Measurements from ENCODE around the gene EBF3.

EBF3 gene

GRCh38 chr10:129849853-129850252 lies 114.2 kb downstream of the EBF3 start:
- no peak for DNase-seq

DNA sequence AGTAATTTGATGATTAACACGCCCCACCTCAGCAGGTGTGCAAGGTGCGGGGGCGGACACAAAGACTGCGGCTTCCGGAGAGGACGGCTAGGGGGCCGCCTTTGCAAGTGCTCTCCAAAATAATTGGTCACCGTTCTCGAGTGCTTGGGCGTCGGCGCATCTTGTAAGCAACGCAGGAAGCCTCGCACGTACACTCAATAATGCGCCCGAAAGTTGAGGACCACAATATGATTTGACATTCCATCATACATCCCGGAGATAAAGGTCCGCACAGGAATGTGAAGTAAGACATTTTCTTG lies 114.7 kb downstream of the EBF3 start:
- no peak for DNase-seq

- DNase-seq = no peak
Measured at GRCh38 chr10:129848696-129849451, 115.2 kb downstream of the EBF3 start.

DNA sequence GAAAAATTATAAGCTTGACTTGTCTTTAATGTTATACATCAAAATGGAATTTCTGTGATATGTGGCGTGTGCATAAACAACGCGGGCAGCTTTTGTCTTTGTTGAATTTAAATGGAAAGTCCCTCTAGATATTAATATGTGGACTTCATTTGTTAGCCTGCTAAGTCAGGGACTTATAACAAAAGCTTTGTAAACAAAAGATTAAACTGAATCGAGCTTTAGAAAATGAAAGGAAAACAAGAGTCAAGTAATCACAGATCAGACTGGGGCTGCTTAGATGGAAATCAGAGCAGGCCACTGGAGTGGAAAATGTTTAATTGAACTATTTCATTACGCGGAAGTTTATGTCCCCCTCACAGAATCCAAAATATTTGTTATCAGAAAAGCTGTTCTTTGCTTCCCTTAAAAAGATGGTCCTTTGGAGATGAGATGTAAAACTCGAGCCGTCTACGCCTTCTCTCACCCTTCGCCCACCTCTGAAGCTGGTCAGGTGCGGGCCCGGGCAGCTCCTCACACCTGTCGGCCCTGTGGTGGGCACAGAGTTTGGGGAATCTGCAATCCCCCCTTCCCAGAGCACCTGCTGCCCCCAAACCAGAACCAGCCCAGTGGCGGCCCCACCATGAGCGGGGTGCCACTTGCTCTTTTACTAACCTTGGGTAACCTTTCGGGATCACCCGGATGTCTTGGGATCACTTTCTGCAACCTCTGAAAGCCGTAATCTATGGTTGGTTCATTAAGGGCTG lies 116.2 kb downstream of the EBF3 start:
- DNase-seq = no peak

GRCh38 chr10:129846991-129847391 lies 117.1 kb downstream of the EBF3 start:
- DNase-seq = no peak

- DNase-seq = no peak
Measured at GRCh38 chr10:129845111-129845753, 118.8 kb downstream of the EBF3 start.

GRCh38 chr10:129844216-129844766 lies 119.8 kb downstream of the EBF3 start:
- DNase-seq = no peak

DNA sequence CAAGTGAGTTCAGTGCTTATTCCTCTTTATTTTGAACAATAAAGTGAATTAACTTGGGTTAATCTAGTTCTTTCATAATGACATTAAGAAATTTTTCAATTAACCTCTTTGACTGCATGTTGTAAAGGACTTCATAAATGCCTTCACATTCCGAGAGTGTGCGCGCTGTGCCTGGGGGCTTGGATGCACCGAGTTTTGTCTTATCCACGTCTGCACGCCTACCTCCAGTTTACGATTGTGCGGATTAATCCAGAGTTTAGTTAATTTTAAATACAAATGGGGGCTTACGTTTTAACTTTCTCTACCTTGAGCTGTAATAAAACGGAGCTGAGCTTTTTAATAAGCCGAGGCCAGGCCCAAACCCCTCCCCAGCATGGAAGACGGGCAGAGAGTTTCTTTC lies 120.4 kb downstream of the EBF3 start:
- no peak for DNase-seq

DNA sequence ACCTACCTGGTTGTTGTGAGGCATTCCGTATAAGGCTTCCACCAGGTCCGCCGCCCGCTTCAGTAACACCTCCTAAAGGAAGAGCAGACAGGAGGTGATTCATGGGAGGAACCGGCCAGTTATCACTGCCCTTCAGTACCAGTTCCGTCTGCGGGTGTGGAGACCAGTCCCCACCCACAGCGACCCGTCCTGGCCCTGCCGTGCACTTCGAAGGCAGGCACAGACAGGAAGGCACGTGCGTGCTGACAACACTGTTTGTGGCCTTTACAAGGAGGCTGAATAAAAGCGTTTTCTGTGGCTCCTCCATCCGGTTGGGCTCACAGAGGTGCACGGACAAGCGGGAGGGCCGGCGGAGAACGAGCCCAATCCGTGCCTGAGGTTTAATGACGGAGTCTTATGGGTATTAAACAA lies 120.9 kb downstream of the EBF3 start:
- DNase-seq = no peak

DNA sequence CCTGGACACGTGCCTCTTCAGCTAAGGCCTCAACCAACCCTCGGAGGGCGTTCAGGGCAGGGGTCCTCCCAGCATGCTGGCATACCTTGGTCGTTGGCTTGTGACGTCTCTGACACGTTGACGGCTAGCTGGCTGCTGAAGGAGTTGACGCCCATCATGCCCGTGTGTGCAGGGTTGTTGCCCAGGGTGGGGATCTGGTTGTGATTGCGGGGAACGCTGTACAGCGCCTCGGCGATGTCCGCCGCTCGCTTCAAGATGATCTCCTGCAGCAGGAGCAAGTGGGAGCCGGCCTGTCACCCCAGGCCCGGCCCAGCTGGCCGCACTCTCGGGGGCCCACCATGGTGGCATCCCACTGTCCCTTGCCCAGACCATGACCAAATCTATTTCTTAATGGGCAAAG lies 122.0 kb downstream of the EBF3 start:
- DNase-seq = no peak

- DNase-seq = no peak
Measured at GRCh38 chr10:129841590-129841989, 122.5 kb downstream of the EBF3 start.

DNA sequence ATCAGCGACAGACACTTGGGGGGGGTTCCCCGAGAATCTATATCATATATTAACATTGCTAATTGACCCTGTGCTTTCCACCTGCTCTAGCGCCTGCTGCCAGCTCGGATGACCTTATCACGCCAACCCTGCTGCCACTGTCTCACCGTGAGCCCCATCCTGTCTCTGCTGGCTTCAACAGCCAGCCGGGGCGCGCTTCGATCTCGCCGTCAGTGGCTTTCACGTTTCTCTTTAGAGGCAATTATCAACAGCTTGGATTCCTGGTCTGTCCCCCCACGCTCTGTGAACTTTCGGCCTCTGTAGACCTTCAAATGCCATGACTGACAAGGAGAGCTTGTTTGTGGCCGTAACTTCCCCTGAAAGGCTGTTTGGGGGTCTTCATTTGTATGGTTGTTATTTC lies 123.0 kb downstream of the EBF3 start:
- no peak for DNase-seq

GRCh38 chr10:129840196-129840590 lies 123.9 kb downstream of the EBF3 start:
- DNase-seq = no peak

DNA sequence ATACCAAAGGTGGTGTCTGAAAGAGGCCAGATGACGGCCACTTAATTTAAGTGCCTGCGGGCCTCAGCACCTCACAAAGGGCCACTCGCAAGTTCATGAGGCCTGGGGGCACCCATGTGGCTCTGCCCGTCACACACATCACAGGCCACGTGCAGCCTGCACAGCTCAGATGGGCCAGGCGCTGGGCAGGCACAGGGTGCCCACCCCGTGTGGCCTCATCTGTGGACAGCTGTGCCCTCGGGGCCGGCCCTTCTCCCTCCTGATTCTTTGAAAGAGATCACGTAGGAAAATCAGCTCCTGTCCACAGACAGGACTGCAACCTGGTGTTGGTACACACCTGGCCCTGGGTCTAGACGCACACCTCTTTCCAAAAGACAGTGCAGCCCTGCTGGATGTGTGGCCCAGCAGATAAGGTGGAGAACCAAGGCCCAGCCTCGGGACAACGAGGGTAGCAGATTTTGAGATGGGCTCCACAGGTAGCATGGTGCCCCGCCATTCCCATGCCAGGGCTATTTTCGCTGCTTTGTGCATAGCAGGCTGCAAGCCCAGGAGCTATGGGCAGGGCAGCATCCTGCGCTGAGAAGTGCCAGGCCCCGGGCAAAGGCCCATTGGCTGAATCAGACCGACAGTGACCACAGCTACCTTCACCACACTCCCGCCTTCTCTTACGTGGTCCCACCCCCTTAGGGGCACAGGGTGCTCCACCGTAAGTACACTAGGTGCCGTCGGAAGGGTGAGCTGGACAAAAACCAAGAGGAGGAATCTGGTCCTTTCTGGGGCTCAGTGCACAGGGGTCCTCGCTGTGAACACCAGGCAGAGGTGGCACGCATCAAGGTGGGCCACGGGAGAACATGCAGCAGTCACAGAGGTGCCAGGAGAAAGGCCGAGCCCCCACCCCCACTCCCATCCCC lies 124.5 kb downstream of the EBF3 start:
- DNase-seq = no peak

GRCh38 chr10:129838794-129839193 lies 125.3 kb downstream of the EBF3 start:
- no peak for DNase-seq

GRCh38 chr10:129837909-129838582 lies 126.0 kb downstream of the EBF3 start:
- no peak for DNase-seq

DNA sequence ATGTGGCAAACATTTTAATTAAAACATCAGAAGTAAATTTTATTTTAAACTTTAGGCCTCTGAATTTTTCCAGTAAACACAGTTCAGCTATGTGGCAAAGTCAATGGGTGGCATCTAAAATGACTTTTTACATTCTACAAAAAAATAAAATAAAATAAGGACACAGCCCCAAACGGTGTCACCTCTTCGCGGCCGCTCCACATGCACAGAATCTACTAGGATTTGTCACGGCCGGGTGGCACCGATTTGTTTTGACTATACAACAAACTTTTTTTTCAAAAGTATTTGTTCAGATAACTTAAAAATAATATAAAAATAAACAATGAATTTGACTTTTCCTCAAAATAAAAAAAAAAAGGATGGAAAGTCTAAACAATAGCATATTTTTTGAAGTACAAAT lies 127.8 kb downstream of the EBF3 start:
- no peak for DNase-seq

DNA sequence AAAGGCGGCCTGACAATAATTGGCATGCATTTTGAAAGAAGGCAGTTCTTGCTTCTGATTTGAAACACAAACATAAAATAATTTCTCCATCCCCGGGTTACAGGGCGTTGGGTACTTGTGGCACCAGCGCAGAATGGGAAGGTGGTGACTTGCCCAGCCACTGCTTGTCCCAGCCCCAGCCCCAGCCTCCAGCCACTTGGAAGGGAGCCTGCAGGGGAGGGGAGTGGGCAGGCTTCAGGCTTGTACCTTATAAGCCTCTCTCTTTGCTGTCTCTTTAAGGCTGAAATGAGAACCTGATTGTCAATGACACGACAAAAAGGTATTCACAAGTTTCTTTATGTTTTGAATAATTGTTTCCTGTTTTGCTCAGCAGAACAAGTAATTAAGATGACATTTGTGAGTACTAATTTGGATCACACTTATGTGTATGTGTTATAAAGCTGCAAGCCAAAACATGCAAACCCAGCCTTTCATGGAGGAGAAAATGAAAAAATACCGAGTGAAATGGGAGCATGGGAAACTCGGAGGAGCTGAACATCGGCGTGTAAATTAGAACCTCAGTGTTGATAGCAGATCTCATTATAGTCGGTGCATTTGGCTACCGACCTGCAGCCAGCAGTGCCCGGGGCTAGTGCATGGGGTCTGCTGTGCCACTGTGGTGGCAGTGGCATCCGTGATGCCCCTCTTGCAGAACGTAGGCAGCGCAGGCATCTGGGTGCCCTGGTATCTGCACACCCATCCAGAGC lies 129.9 kb downstream of the EBF3 start:
- DNase-seq = no peak

GRCh38 chr10:129833468-129833950 lies 130.6 kb downstream of the EBF3 start:
- DNase-seq = no peak

DNA sequence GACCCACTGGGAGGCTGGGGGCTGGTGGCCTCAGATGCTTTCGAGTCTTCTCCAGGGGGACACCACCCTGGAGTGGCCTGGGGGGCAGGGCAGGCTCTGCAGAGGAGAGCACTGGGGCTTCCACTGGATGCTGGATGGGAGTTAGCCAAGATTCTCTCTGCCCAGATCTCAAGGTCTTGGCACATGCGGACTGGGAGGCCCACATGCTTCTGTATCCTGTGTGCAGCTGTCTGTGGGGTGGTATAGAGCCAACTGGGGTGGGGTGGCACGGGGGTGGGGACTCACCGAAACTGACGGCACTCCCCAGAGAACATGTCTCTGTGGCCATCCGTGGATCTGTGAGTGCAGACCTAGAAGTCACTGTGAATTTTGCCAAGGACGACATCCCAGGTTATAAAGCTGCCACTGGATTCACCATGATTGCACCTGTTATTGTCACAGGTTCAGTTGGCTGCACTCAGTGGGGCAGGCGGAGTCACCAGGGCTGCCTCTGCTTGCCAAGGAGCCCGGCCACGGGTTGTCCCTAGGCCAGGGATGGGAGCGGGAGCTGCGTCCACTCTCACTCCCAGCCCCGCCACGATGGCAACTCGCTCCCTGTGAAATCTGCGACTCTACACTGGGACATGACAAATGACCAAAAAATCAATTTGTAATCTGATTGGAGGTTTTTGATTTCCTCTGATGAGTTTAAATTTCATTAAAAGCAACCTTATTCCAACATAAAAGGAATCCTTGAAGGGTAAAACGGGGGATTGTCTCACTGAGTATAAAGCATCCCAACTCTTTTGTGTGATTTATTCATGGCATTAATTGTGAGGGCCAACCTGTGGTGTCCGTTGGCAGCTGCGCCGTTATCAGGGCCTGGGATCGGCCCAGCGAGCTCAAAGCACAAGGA lies 131.3 kb downstream of the EBF3 start:
- DNase-seq = no peak
